Neural progenitor cell (in vitro differentiated cells): ENCODE data around the gene GAREM2. TPM values are rescaled to one million over a fixed set of nuclear protein-coding genes. Genes with fewer than 3 reads are reported as not detected.
A peak's percentile ranks its signal among the peaks of the same experiment; 100 is the strongest.

Experiments used
- DNase-seq: peaks from one replicate; pipeline ENCODE4 v3.0.0-alpha.2; 2016; ENCODE audit warnings: low spot score
- H2AFZ ChIP-seq: fragments of 200-600 bp; sonication (generic); replicated peaks from 2 replicates; pipeline ENCODE4 v1.6.1; 2016; ENCODE audit warnings: antibody characterized with exemption
- H3F3A ChIP-seq: fragments of 200-600 bp; sonication (generic); 2 replicates; pipeline ENCODE4 v1.6.1; 2016; ENCODE audit warnings: antibody characterized with exemption, low read depth
- H3K27ac ChIP-seq: fragments of 200-600 bp; sonication (generic); 2 replicates; pipeline ENCODE4 v1.5.1; 2016; ENCODE audit warnings: mild to moderate bottlenecking
- H3K27me3 ChIP-seq: fragments of 200-600 bp; sonication (generic); 2 replicates; pipeline ENCODE4 v1.6.1; 2016; ENCODE audit warnings: mild to moderate bottlenecking, moderate library complexity
- H3K36me3 ChIP-seq: fragments of 200-600 bp; sonication (generic); 2 replicates; pipeline ENCODE4 v1.5.1; 2016
- H3K4me1 ChIP-seq: fragments of 200-600 bp; sonication (generic); 2 replicates; pipeline ENCODE4 v1.6.1; 2016; ENCODE audit warnings: mixed run types
- H3K4me2 ChIP-seq: fragments of 200-600 bp; sonication (generic); 2 replicates; pipeline ENCODE4 v1.6.1; 2016
- H3K4me3 ChIP-seq: fragments of 200-600 bp; sonication (generic); 2 replicates; pipeline ENCODE4 v1.5.1; 2016
- H3K79me2 ChIP-seq: fragments of 200-600 bp; sonication (generic); 2 replicates; pipeline ENCODE4 v1.6.1; 2016; ENCODE audit warnings: low read depth
- H3K9ac ChIP-seq: fragments of 200-600 bp; sonication (generic); 2 replicates; pipeline ENCODE4 v1.6.1; 2016
- H3K9me3 ChIP-seq: fragments of 200-600 bp; sonication (generic); 2 replicates; pipeline ENCODE4 v1.5.1; 2016; ENCODE audit warnings: low read depth
- H4K20me1 ChIP-seq: fragments of 200-600 bp; sonication (generic); 2 replicates; pipeline ENCODE4 v1.6.1; 2016; ENCODE audit warnings: low read depth
- H3K27ac Mint-ChIP-seq: 3 replicates; pipeline ENCODE4 v1.8.0; 2021; ENCODE audit warnings: mixed read lengths
- H3K27me3 Mint-ChIP-seq: 2 replicates; pipeline ENCODE4 v1.8.0; 2022; ENCODE audit warnings: low read depth, mild to moderate bottlenecking, inconsistent platforms, moderate library complexity, mixed read lengths; ENCODE audit not compliant: insufficient read depth
- H3K36me3 Mint-ChIP-seq: 3 replicates; pipeline ENCODE4 v1.8.0; 2021; ENCODE audit warnings: mixed read lengths
- H3K4me1 Mint-ChIP-seq: 3 replicates; pipeline ENCODE4 v1.8.0; 2021; ENCODE audit warnings: mixed read lengths
- H3K4me3 Mint-ChIP-seq: 3 replicates; pipeline ENCODE4 v1.8.0; 2021; ENCODE audit warnings: mild to moderate bottlenecking, moderate library complexity, mixed read lengths
- H3K9me3 Mint-ChIP-seq: 3 replicates; pipeline ENCODE4 v1.8.0; 2020; ENCODE audit warnings: mixed read lengths
- CTCF ChIP-seq: fragments of 200-600 bp; sonication (generic); IDR thresholded peaks from 2 replicates; pipeline ENCODE4 v1.5.1; 2017; ENCODE audit warnings: antibody characterized with exemption, mild to moderate bottlenecking
- EZH2 ChIP-seq: fragments of 200-600 bp; sonication (generic); IDR thresholded peaks from 2 replicates; pipeline ENCODE4 v1.6.1; 2017; ENCODE audit warnings: antibody characterized with exemption, mild to moderate bottlenecking, moderate library complexity
- EZH2phosphoT487 ChIP-seq: fragments of 200-600 bp; sonication (generic); IDR thresholded peaks from 2 replicates; pipeline ENCODE4 v1.6.1; 2017; ENCODE audit warnings: antibody characterized with exemption
- total RNA-seq: library from RNA; depleted of rRNA; stranded (reverse); fragments of >200 nt; gene quantifications from 2 replicates; pipeline ENCODE4 v1.2.3, GENCODE V29; 2015; ENCODE audit warnings: low replicate concordance

Gene GAREM2
- total RNA-seq, 1 donor from 2014 or later, result 20.0 TPM

GRCh38 chr2:26203906-26204305 is 31.0 kb downstream of the GAREM2 start:
- H4K20me1 ChIP-seq, result no peaks in the 10 kb centered on the region
- no peaks in the 10 kb centered on the region for H3K27me3 Mint-ChIP-seq
- H3K4me2 ChIP-seq, result no peak overlapping the region
- H3K27ac Mint-ChIP-seq, result no peak overlapping the region
- peaks cover 9% of the 10 kb centered on the region for H3K4me1 Mint-ChIP-seq
- peak; percentile 25 for DNase-seq
- no peak overlapping the region for H3K4me3 Mint-ChIP-seq
- no peak for TF ChIP-seq CTCF
- H3K9me3 ChIP-seq, result no peaks in the 10 kb centered on the region
- H3K79me2 ChIP-seq, result no peaks in the 10 kb centered on the region
- H3K9me3 Mint-ChIP-seq, result no peaks in the 10 kb centered on the region
- no peak overlapping the region for H3K27ac ChIP-seq
- H3K36me3 ChIP-seq, result no peaks in the 10 kb centered on the region
- H3K4me1 ChIP-seq, result peaks cover 16% of the 10 kb centered on the region
- H3F3A ChIP-seq, result no peaks in the 10 kb centered on the region
- no peak overlapping the region for H3K4me3 ChIP-seq
- no peak overlapping the region for H3K9ac ChIP-seq
- H3K36me3 Mint-ChIP-seq, result peaks cover 23% of the 10 kb centered on the region
- no peaks in the 10 kb centered on the region for H3K27me3 ChIP-seq
- H2AFZ ChIP-seq, result no peak overlapping the region

GRCh38 chr2:26212011-26212410 is 39.1 kb downstream of the GAREM2 start:
- Histone ChIP-seq H3K4me1 (no peaks in the 10 kb centered on the region), H3K27me3 (no peaks in the 10 kb centered on the region), H3K4me2 (no peak overlapping the region), H3K4me3 (no peak overlapping the region), H3K9ac (no peak overlapping the region), H2AFZ (no peak overlapping the region), H4K20me1 (no peaks in the 10 kb centered on the region), H3K79me2 (no peaks in the 10 kb centered on the region), H3K27ac (no peak overlapping the region), H3K9me3 (no peaks in the 10 kb centered on the region), H3F3A (no peaks in the 10 kb centered on the region), H3K36me3 (peaks cover 4% of the 10 kb centered on the region)
- no peak overlapping the region for H3K4me3 Mint-ChIP-seq
- H3K36me3 Mint-ChIP-seq, result peaks cover 26% of the 10 kb centered on the region
- H3K4me1 Mint-ChIP-seq, result no peaks in the 10 kb centered on the region
- no peaks in the 10 kb centered on the region for H3K27me3 Mint-ChIP-seq
- no peak for DNase-seq
- H3K9me3 Mint-ChIP-seq, result no peaks in the 10 kb centered on the region
- no peak for TF ChIP-seq CTCF
- TF ChIP-seq EZH2, result no peak
- TF ChIP-seq EZH2phosphoT487, result no peak
- no peak overlapping the region for H3K27ac Mint-ChIP-seq

GRCh38 chr2:26214759-26215158 is 41.9 kb downstream of the GAREM2 start:
- no peak overlapping the region for H3K27ac Mint-ChIP-seq
- Histone ChIP-seq H3F3A (no peaks in the 10 kb centered on the region), H2AFZ (no peak overlapping the region), H3K4me2 (no peak overlapping the region), H3K9ac (no peak overlapping the region), H3K4me3 (no peak overlapping the region), H3K79me2 (no peaks in the 10 kb centered on the region), H3K27ac (no peak overlapping the region), H3K27me3 (no peaks in the 10 kb centered on the region), H3K36me3 (peaks cover 4% of the 10 kb centered on the region), H3K4me1 (no peaks in the 10 kb centered on the region), H4K20me1 (no peaks in the 10 kb centered on the region), H3K9me3 (no peaks in the 10 kb centered on the region)
- H3K9me3 Mint-ChIP-seq, result peaks cover 10% of the 10 kb centered on the region
- no peak for TF ChIP-seq EZH2
- no peak for TF ChIP-seq EZH2phosphoT487
- no peak for TF ChIP-seq CTCF
- H3K4me3 Mint-ChIP-seq, result no peak overlapping the region
- peaks cover 38% of the 10 kb centered on the region for H3K36me3 Mint-ChIP-seq
- DNase-seq, result no peak
- no peaks in the 10 kb centered on the region for H3K4me1 Mint-ChIP-seq
- H3K27me3 Mint-ChIP-seq, result no peaks in the 10 kb centered on the region

GRCh38 chr2:26215833-26216232 is 42.9 kb downstream of the GAREM2 start:
- H3K27ac Mint-ChIP-seq, result no peak overlapping the region
- H3K4me1 ChIP-seq, result no peaks in the 10 kb centered on the region
- no peak overlapping the region for H3K4me2 ChIP-seq
- H3K36me3 Mint-ChIP-seq, result peaks cover 40% of the 10 kb centered on the region
- no peak overlapping the region for H2AFZ ChIP-seq
- no peak for TF ChIP-seq EZH2
- H3K27me3 ChIP-seq, result no peaks in the 10 kb centered on the region
- no peak overlapping the region for H3K4me3 Mint-ChIP-seq
- no peak overlapping the region for H3K4me3 ChIP-seq
- peaks cover 4% of the 10 kb centered on the region for H3K36me3 ChIP-seq
- no peaks in the 10 kb centered on the region for H3K79me2 ChIP-seq
- H3K27ac ChIP-seq, result no peak overlapping the region
- no peaks in the 10 kb centered on the region for H4K20me1 ChIP-seq
- no peaks in the 10 kb centered on the region for H3K27me3 Mint-ChIP-seq
- peaks cover 10% of the 10 kb centered on the region for H3K9me3 Mint-ChIP-seq
- DNase-seq, result no peak
- no peaks in the 10 kb centered on the region for H3K9me3 ChIP-seq
- H3F3A ChIP-seq, result no peaks in the 10 kb centered on the region
- no peaks in the 10 kb centered on the region for H3K4me1 Mint-ChIP-seq
- H3K9ac ChIP-seq, result peak overlapping the region; percentile 31
